Subcutaneous abdominal adipose tissue (tissue), 5 donors: Measurements from ENCODE around the gene ROPN1.
"Not testable (repeated sequence)": the region's sequence is repeated elsewhere in the genome, so short reads cannot be mapped to it uniquely, and the experiment has no call there.

ENCODE experiments used
- H3K27ac ChIP-seq: one replicate; pipeline ENCODE4 v1.7.0; 2013; ENCODE audit warnings: low read depth, mild to moderate bottlenecking, inconsistent platforms, low read length, moderate library complexity
- H3K27me3 ChIP-seq, 5 donors: one replicate each; pipeline ENCODE4 v1.7.0; 2013; ENCODE audit warnings: low read length in 5 of 5, inconsistent platforms in 1 of 5; ENCODE audit not compliant: control insufficient read depth in 5 of 5, insufficient read depth in 4 of 5
- H3K36me3 ChIP-seq, 5 donors: one replicate each; pipeline ENCODE4 v1.7.0; 2013; ENCODE audit warnings: low read length in 5 of 5; ENCODE audit not compliant: control insufficient read depth in 5 of 5, insufficient read depth in 5 of 5
- H3K4me1 ChIP-seq, 5 donors: one replicate each; pipeline ENCODE4 v1.7.0; 2013; ENCODE audit warnings: low read length in 5 of 5, mild to moderate bottlenecking in 3 of 5, moderate library complexity in 1 of 5; ENCODE audit not compliant: control insufficient read depth in 5 of 5, insufficient read depth in 5 of 5
- H3K4me3 ChIP-seq, 5 donors: one replicate each; pipeline ENCODE4 v1.7.0; 2013; ENCODE audit warnings: low read length in 5 of 5, low read depth in 1 of 5
- H3K9ac ChIP-seq, 5 donors: one replicate each; pipeline ENCODE4 v1.7.0; 2013; ENCODE audit warnings: low read length in 5 of 5, mild to moderate bottlenecking in 4 of 5, moderate library complexity in 3 of 5
- H3K9me3 ChIP-seq, 5 donors: one replicate each; pipeline ENCODE4 v1.7.0; 2013; ENCODE audit warnings: low read length in 5 of 5; ENCODE audit not compliant: control insufficient read depth in 5 of 5
- donor health status: healthy.
- donor health status: healthy.
- donor health status: healthy.
- donor health status: healthy.
- donor health status: healthy.

The ROPN1 gene

DNA sequence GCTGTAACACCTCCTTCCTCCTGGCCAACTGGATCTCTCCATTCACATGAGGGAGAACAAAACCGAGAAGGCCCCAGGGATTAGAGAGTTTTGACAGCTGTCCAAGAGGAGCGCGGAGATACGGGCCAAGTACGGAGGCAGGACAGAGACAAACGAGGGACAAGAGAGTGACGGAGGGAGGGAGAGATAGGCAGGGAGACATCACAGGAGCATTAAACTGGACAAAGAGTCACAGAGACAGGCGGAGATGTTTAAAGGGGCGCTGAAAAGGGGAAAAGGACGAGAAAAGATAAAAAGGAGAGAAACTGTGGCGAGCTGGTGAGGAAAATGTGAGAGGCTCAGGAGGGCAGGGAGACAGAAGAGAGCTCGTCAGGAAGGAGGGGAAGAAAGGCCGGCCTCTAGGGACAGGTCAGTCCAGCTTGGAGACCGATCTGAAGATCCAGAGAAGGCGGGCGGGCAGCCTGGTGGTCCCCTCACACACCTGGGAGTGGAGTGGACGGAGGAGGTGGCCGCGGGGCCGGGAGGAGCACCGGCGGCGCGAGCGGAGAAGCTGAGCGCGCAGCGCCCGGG lies 40.5 kb upstream of the ROPN1 start:
- H3K9me3 ChIP-seq: no peaks in the 10 kb centered on the region
- H3K27me3 ChIP-seq: peaks cover 0 to 4% (median 0%) of the 10 kb centered on the region in 5 donors
- H3K4me3 ChIP-seq: peak overlapping the region; percentile 73 to 91 (median 81)
- H3K4me1 ChIP-seq: peaks cover 2 to 34% (median 24%) of the 10 kb centered on the region in 5 donors
- peak overlapping the region; percentile 56 to 80 (median 66) for H3K9ac ChIP-seq
- H3K36me3 ChIP-seq: no peaks in the 10 kb centered on the region
- H3K27ac ChIP-seq: peak overlapping the region; percentile 82

DNA sequence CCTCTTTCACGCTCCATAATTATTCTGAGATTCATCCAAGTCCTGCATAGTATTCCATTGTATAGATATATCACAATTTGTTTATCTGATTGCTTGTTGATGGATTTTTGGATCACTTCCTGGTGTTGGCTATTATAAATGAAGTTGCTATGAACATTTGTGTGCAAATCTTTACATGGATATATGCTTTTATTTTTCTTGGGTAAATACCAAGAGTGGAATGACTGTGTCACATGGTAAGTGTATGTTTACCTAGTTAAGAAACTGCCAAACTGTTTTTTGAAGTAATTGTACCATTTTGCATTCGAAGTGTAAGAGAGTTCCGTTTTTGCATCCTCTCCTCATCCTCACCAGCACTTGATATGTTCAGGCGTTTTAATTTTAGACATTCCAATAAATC lies 34.6 kb upstream of the ROPN1 start:
- H3K4me1 ChIP-seq: no peaks in the 10 kb centered on the region
- no peak overlapping the region for H3K9ac ChIP-seq
- no peak overlapping the region for H3K4me3 ChIP-seq
- H3K9me3 ChIP-seq: peaks cover 0 to 3% (median 0%) of the 10 kb centered on the region in 5 donors
- no peak overlapping the region for H3K27ac ChIP-seq
- H3K27me3 ChIP-seq: no peaks in the 10 kb centered on the region
- H3K36me3 ChIP-seq: no peaks in the 10 kb centered on the region

- H3K9ac ChIP-seq, H3K4me1 ChIP-seq, H3K27ac ChIP-seq, H3K27me3 ChIP-seq, H3K36me3 ChIP-seq, H3K9me3 ChIP-seq, H3K4me3 ChIP-seq: not testable (repeated sequence)
Observed at GRCh38 chr3:124023531-124023930, 31.6 kb upstream of the ROPN1 start.

DNA sequence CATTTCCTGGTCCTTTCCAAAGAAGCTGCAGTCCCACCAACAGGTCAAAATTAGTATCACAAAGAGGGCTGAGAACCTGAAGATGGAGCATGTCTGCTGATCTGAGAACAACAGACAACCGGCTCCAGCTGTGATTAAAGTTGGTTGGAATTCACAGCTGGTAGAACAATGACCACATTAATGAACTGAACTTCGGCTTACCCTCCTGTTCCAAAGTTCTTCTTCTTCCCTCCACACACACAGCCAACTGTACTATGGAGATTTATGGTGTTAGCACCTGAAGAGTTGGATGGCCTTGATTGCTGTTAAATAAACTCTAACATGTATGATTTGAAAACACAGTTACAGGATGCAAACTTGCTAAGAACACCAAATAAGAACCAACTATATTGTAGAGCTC lies 27.4 kb upstream of the ROPN1 start:
- H3K27me3 ChIP-seq: peaks cover 0 to 2% (median 0%) of the 10 kb centered on the region in 5 donors
- no peak overlapping the region for H3K9ac ChIP-seq
- no peak overlapping the region for H3K27ac ChIP-seq
- no peaks in the 10 kb centered on the region for H3K36me3 ChIP-seq
- no peaks in the 10 kb centered on the region for H3K4me1 ChIP-seq
- H3K4me3 ChIP-seq: no peak overlapping the region
- peaks cover 0 to 5% (median 0%) of the 10 kb centered on the region in 5 donors for H3K9me3 ChIP-seq

GRCh38 chr3:124017502-124017901 lies 25.6 kb upstream of the ROPN1 start:
- H3K9ac ChIP-seq, H3K4me1 ChIP-seq, H3K9me3 ChIP-seq, H3K36me3 ChIP-seq, H3K27ac ChIP-seq, H3K4me3 ChIP-seq, H3K27me3 ChIP-seq: not testable (repeated sequence)

- H3K4me3 ChIP-seq, H3K9ac ChIP-seq, H3K36me3 ChIP-seq, H3K27ac ChIP-seq, H3K4me1 ChIP-seq, H3K9me3 ChIP-seq, H3K27me3 ChIP-seq: not testable (repeated sequence)
Observed at GRCh38 chr3:124016483-124016882, 24.6 kb upstream of the ROPN1 start.

DNA sequence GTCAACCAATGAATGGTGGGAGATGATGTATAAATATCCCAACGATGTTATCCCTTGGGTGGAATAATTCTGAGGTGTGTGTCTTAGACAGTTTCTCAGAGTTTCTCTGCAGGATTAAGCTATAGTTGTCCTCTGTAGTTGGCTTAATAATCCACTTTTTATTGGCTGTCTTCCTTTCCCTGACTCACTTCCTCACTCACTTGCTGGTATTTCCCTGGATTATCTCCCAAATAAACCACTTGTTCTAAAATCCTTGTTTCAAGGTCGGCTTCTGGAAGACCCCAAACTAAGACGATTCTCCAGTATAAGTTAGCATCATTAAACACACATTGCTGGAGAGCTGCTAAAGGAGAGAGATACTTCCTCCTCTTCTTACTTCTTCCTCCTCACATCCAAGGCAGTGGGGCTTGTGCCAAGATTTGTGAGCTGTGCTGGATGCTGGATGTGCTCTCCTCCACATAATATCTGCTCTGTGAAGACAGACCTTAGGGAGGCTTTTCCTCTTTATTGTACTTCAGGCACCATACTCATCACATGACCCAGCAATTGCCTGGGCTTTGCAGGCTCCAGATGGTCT lies 22.5 kb upstream of the ROPN1 start:
- Histone ChIP-seq H3K4me1 (no peaks in the 10 kb centered on the region), H3K9me3 (peaks cover 0 to 6% (median 0%) of the 10 kb centered on the region in 5 donors), H3K27ac (no peak overlapping the region), H3K4me3 (no peak overlapping the region), H3K27me3 (peaks cover 0 to 2% (median 0%) of the 10 kb centered on the region in 5 donors), H3K9ac (no peak overlapping the region), H3K36me3 (no peaks in the 10 kb centered on the region)

DNA sequence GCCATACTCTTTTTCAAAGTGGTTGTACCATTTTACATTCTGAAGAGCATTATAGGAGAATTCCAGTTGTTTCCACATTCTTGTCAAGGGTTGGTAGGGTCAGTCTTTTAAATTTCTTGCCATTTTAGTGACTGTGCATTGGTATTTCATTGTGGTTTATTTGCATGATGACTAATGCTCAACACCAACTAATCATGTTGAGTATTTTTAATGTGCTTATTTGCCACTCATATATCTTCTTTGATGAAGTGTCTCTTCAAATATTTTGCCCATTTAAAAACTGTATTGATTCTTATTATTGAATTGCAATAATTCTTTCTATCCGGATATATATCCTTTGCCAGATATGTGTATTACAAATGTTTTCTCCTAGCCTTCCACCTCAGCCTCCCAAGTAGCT lies 16.4 kb upstream of the ROPN1 start:
- not testable (repeated sequence) for H3K36me3 ChIP-seq, H3K27me3 ChIP-seq, H3K4me1 ChIP-seq, H3K4me3 ChIP-seq, H3K27ac ChIP-seq, H3K9me3 ChIP-seq, H3K9ac ChIP-seq

GRCh38 chr3:124007186-124007585 lies 15.3 kb upstream of the ROPN1 start:
- Histone ChIP-seq H3K36me3 (no peaks in the 10 kb centered on the region), H3K9me3 (no peaks in the 10 kb centered on the region), H3K27me3 (peaks cover 0 to 4% (median 0%) of the 10 kb centered on the region in 5 donors)

DNA sequence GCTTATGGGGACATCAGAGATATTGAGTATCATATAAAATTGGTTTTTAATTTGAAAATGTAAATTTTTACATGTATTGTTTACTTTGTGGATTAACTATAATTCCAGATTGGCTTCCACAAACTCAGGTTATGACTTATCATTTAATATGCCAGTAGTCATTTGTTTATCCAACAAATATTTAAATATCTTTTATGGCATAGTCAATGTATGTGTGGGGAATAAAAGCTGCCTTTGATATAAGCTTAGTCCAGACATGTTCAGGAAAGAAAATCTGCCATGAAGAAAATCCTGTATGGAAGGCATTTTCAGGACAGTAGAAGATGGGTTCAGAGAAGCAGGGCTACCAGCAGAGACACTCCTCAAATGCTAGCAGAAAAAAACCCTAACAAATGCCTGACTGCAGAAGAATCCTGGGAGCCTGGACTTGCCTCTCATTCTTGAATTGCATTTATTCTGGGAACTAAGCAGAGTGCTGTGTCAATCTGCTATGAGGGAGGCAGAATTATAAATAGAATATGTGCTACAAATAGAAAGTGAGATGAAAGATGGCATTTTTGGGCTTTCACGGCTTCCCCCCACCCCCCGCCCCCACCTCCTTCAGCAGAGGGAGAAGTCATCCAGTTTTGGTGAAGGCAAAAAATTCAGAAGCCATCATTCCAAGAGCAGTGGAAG lies 10.6 kb upstream of the ROPN1 start:
- not testable (repeated sequence) for H3K9me3 ChIP-seq, H3K4me1 ChIP-seq, H3K27me3 ChIP-seq, H3K36me3 ChIP-seq, H3K4me3 ChIP-seq, H3K9ac ChIP-seq, H3K27ac ChIP-seq

More at GRCh38 chr3:124007186-124007585, 15.3 kb upstream of the ROPN1 start:
- no peak overlapping the region for H3K4me3 ChIP-seq
- H3K4me1 ChIP-seq: no peaks in the 10 kb centered on the region
- no peak overlapping the region for H3K27ac ChIP-seq
- no peak overlapping the region for H3K9ac ChIP-seq
